Left hindlimb (tissue), 1 donor: ENCODE data around the gene PTGES.
A peak's percentile ranks its signal among the peaks of the same experiment; 100 is the strongest.
"Not testable (repeated sequence)": the region's sequence is repeated elsewhere in the genome, so short reads cannot be mapped to it uniquely, and the experiment has no call there.

Source experiments
- DNase-seq: peaks from one replicate; pipeline ENCODE4 v3.0.0-alpha.2; 2018

Gene PTGES

GRCh38 chr9:129752900-129753729 lies at the start of gene PTGES:
Gene PTGES, minus strand, starts transcription at chr9:129753042. Its CDS starts 30 bp downstream, at chr9:129753012.
- peak; percentile 88 for DNase-seq

- DNase-seq: no peak
Measured at GRCh38 chr9:129801504-129801903, 48.7 kb upstream of the PTGES start.

- DNase-seq: no peak
Measured at GRCh38 chr9:129798973-129799372, 46.1 kb upstream of the PTGES start.

GRCh38 chr9:129796029-129796428 lies 43.2 kb upstream of the PTGES start:
- DNase-seq: not testable (repeated sequence)

- no peak for DNase-seq
Measured at GRCh38 chr9:129794549-129794948, 41.7 kb upstream of the PTGES start.

- no peak for DNase-seq
Measured at GRCh38 chr9:129786481-129786880, 33.6 kb upstream of the PTGES start.

- no peak for DNase-seq
Measured at GRCh38 chr9:129785866-129786265, 33.0 kb upstream of the PTGES start.

- DNase-seq: not testable (repeated sequence)
Measured at GRCh38 chr9:129784970-129785369, 32.1 kb upstream of the PTGES start.

- DNase-seq: peak; percentile 80
Measured at GRCh38 chr9:129783516-129784361, 30.9 kb upstream of the PTGES start.

- no peak for DNase-seq
Measured at GRCh38 chr9:129781981-129782380, 29.1 kb upstream of the PTGES start.

GRCh38 chr9:129781131-129781530 lies 28.3 kb upstream of the PTGES start:
- DNase-seq: no peak

- DNase-seq: no peak
Measured at GRCh38 chr9:129779560-129780190, 26.8 kb upstream of the PTGES start.

GRCh38 chr9:129778469-129778868 lies 25.6 kb upstream of the PTGES start:
- no peak for DNase-seq

- DNase-seq: no peak
Measured at GRCh38 chr9:129777769-129778130, 24.9 kb upstream of the PTGES start.

- peak; percentile 95 for DNase-seq
Measured at GRCh38 chr9:129776938-129777768, 24.3 kb upstream of the PTGES start.

GRCh38 chr9:129776566-129776937 lies 23.7 kb upstream of the PTGES start:
- no peak for DNase-seq

GRCh38 chr9:129776096-129776495 lies 23.3 kb upstream of the PTGES start:
- not testable (repeated sequence) for DNase-seq

- no peak for DNase-seq
Measured at GRCh38 chr9:129775448-129775798, 22.6 kb upstream of the PTGES start.

- no peak for DNase-seq
Measured at GRCh38 chr9:129774791-129775447, 22.1 kb upstream of the PTGES start.

GRCh38 chr9:129773262-129774048 lies 20.6 kb upstream of the PTGES start:
- DNase-seq: no peak

- DNase-seq: no peak
Measured at GRCh38 chr9:129770741-129771140, 17.9 kb upstream of the PTGES start.
